OCI-LY7 (cell line): ENCODE data around the gene TEX9. TPM values are rescaled to one million over a fixed set of nuclear protein-coding genes. Genes with fewer than 3 reads are reported as not detected.

Source experiments
- BruUV-seq: library from RNA; stranded (reverse); fragments of 400-500 nt; replicated peaks from 2 replicates; lab custom pipeline; 2021; lab: Mats Ljungman, UMichigan
- CTCF ChIA-PET: fragments of 300-600 bp; sonication (Branson Sonifier 250); formaldehyde crosslinking; loops from one replicate; lab custom pipeline; 2022; ENCODE audit warnings: antibody characterized with exemption; ENCODE audit not compliant: unreplicated experiment; lab: Charles Lee
- POLR2A ChIA-PET: fragments of 300-600 bp; sonication (Branson Sonifier 250); formaldehyde crosslinking; loops from one replicate; lab custom pipeline; 2022; ENCODE audit warnings: antibody characterized with exemption; lab: Charles Lee
- DNase-seq: peaks from one replicate; pipeline ENCODE4 v3.0.0-alpha.2; 2015; ENCODE audit warnings: low spot score
- H2AFZ ChIP-seq: fragments of 200-600 bp; sonication (generic), shearing (Covaris generic); 2 replicates; pipeline ENCODE4 v1.6.1; 2014; ENCODE audit warnings: mild to moderate bottlenecking, antibody characterized with exemption, low read length, moderate library complexity
- H3K27ac ChIP-seq: fragments of 200-600 bp; sonication (generic); 2 replicates; pipeline ENCODE4 v1.5.1; 2014; ENCODE audit warnings: mixed run types, low read depth, mild to moderate bottlenecking, moderate library complexity, low read length, inconsistent platforms; ENCODE audit not compliant: poor library complexity, severe bottlenecking
- H3K36me3 ChIP-seq: fragments of 200-600 bp; sonication (generic); 2 replicates; pipeline ENCODE4 v1.6.1; 2014; ENCODE audit warnings: mild to moderate bottlenecking, antibody characterized with exemption, low read length, moderate library complexity, mixed read lengths; ENCODE audit not compliant: insufficient read depth
- H3K4me1 ChIP-seq: fragments of 200-600 bp; sonication (generic); 2 replicates; pipeline ENCODE4 v1.5.1; 2014; ENCODE audit warnings: mild to moderate bottlenecking, low read length; ENCODE audit not compliant: insufficient read depth, poor library complexity, severe bottlenecking
- H3K4me2 ChIP-seq: fragments of 200-600 bp; sonication (generic); 2 replicates; pipeline ENCODE4 v1.6.1; 2014; ENCODE audit warnings: mild to moderate bottlenecking, low read length
- H3K4me3 ChIP-seq: fragments of 200-600 bp; sonication (generic); 2 replicates; pipeline ENCODE4 v1.5.1; 2014; ENCODE audit warnings: mild to moderate bottlenecking, low read depth, low read length; ENCODE audit not compliant: poor library complexity, severe bottlenecking
- H3K79me2 ChIP-seq: fragments of 200-600 bp; sonication (generic); 2 replicates; pipeline ENCODE4 v1.6.1; 2016; ENCODE audit warnings: low read depth, mild to moderate bottlenecking, low read length, moderate library complexity, mixed read lengths; ENCODE audit not compliant: insufficient read depth
- H3K9me2 ChIP-seq: fragments of 200-600 bp; sonication (generic); 2 replicates; pipeline ENCODE4 v1.6.1; 2016; ENCODE audit warnings: mild to moderate bottlenecking, low read length, mixed read lengths; ENCODE audit not compliant: insufficient read depth
- H3K9me3 ChIP-seq: fragments of 200-600 bp; sonication (generic); 2 replicates; pipeline ENCODE4 v1.6.1; 2014; ENCODE audit warnings: mild to moderate bottlenecking, mixed run types, low read length, mixed read lengths
- H4K20me1 ChIP-seq: fragments of 200-600 bp; sonication (generic); 2 replicates; pipeline ENCODE4 v1.6.1; 2014; ENCODE audit warnings: mild to moderate bottlenecking, antibody characterized with exemption, low read length, moderate library complexity, mixed read lengths; ENCODE audit not compliant: insufficient read depth
- CTCF ChIP-seq: fragments of 200-600 bp; sonication (generic); conservative IDR thresholded peaks from 2 replicates; pipeline ENCODE4 v1.5.1; 2014; ENCODE audit warnings: mild to moderate bottlenecking, antibody characterized with exemption, low read length, moderate library complexity, mixed read lengths
- EZH2phosphoT487 ChIP-seq: fragments of 200-600 bp; sonication (generic); IDR thresholded peaks from 2 replicates; pipeline ENCODE4 v1.6.1; 2018; ENCODE audit warnings: low read depth, borderline replicate concordance, mild to moderate bottlenecking, mixed run types, antibody characterized with exemption, low read length, moderate library complexity, mixed read lengths
- intact Hi-C: fragments of 100-400 bp; cut with micrococcal nuclease; formaldehyde crosslinking; loops from one replicate; pipeline ENCODE4 v1.10.0; 2022; ENCODE audit not compliant: unreplicated experiment
- total RNA-seq, 2 experiments: library from RNA; depleted of rRNA in 1 of 2; stranded (reverse); fragments of >200 nt in 1 of 2; shearing (Covaris generic) in 1 of 2; gene quantifications; 2 replicates each; pipeline ENCODE4 v1.2.3, GENCODE V29; 2014 to 2022

The TEX9 gene
- total RNA-seq, 2 experiments from 2014 or later, result 20.0 to 44.6 TPM

DNA sequence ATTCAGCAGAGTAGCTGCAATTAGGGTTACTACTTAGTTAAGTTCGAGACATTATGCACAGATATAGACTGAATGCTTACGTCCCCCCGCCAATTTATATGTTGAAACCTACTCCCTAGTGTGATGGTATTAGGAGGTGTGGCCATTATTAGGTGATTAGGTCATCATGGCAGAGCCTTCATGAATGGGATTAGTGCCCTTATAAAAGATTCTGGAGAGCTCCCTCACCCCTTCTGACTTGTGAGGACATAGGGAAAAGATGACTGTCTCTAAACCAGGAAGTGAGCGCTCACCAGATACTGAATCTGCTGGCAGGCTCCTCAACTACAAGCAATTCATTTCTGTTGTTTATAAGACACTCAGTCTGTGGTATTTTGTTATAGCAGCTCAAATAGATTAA lies 25.6 kb upstream of the TEX9 start:
- POLR2A ChIA-PET, result interaction anchor here (1.3 kb wide), 1 partner anchor 20 kb away, joined by 6 read pairs; no protein-coding TSS in a partner anchor
- intact Hi-C loops, result no loop called here
- TF ChIP-seq EZH2phosphoT487 (no peak), CTCF (no peak)
- Histone ChIP-seq H3K4me3 (no peak overlapping the region), H3K36me3 (no peaks in the 10 kb centered on the region), H3K79me2 (no peaks in the 10 kb centered on the region), H3K9me2 (0 out of 2 replicates have a peak, but pooled peaks cover 2% of the 10 kb centered on the region), H3K27ac (no peak overlapping the region), H3K9me3 (no peaks in the 10 kb centered on the region), H3K4me2 (no peak overlapping the region), H3K4me1 (no peaks in the 10 kb centered on the region), H2AFZ (no peak overlapping the region), H4K20me1 (no peaks in the 10 kb centered on the region)
- DNase-seq, result no peak
- no TSS peak for BruUV-seq
- CTCF ChIA-PET, result no interaction called here

DNA sequence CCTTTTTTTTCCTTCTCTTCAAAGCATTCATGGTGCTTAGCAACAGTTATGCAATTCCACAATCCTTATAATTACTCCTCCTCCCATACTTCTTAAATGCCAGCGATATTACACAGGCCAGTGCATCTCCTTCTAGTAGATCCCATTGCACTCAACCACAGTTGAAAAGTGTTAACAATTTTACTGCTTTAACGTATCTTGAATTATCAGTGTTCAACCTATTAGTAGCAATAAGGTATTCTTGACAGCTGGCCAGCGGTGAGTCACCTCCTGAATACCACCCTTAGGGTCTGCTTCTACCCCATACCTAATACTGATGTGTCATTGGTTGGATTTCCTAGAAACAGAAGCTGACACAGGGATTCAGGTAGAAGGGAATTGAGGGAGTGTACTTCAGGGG lies 24.0 kb upstream of the TEX9 start:
- Histone ChIP-seq H2AFZ (no peak overlapping the region), H3K4me3 (no peak overlapping the region), H3K36me3 (no peaks in the 10 kb centered on the region), H4K20me1 (no peaks in the 10 kb centered on the region), H3K9me3 (no peaks in the 10 kb centered on the region), H3K79me2 (no peaks in the 10 kb centered on the region), H3K4me2 (no peak overlapping the region), H3K9me2 (0 out of 2 replicates have a peak, but pooled peaks cover 2% of the 10 kb centered on the region), H3K4me1 (no peaks in the 10 kb centered on the region), H3K27ac (no peak overlapping the region)
- ChIA-PET POLR2A (no interaction called here), CTCF (no interaction called here)
- no peak for DNase-seq
- BruUV-seq, result no TSS peak
- TF ChIP-seq CTCF (no peak), EZH2phosphoT487 (no peak)
- intact Hi-C loops, result no loop called here

GRCh38 chr15:56342653-56343052 lies 22.6 kb upstream of the TEX9 start:
- DNase-seq, result no peak
- ChIA-PET POLR2A (no interaction called here), CTCF (no interaction called here)
- intact Hi-C loops, result no loop called here
- Histone ChIP-seq H2AFZ (no peak overlapping the region), H3K4me1 (no peaks in the 10 kb centered on the region), H3K9me3 (no peaks in the 10 kb centered on the region), H3K9me2 (0 out of 2 replicates have a peak, but pooled peaks cover 2% of the 10 kb centered on the region), H4K20me1 (no peaks in the 10 kb centered on the region), H3K36me3 (no peaks in the 10 kb centered on the region), H3K27ac (no peak overlapping the region), H3K79me2 (no peaks in the 10 kb centered on the region), H3K4me2 (no peak overlapping the region), H3K4me3 (no peak overlapping the region)
- no TSS peak for BruUV-seq
- no peak for TF ChIP-seq CTCF
- no peak for TF ChIP-seq EZH2phosphoT487
